ENCODE data around the gene XYLT1.
A peak's percentile ranks its signal among the peaks of the same experiment; 100 is the strongest.
"Not testable (repeated sequence)": the region's sequence is repeated elsewhere in the genome, so short reads cannot be mapped to it uniquely, and the experiment has no call there.

XYLT1 gene

DNA sequence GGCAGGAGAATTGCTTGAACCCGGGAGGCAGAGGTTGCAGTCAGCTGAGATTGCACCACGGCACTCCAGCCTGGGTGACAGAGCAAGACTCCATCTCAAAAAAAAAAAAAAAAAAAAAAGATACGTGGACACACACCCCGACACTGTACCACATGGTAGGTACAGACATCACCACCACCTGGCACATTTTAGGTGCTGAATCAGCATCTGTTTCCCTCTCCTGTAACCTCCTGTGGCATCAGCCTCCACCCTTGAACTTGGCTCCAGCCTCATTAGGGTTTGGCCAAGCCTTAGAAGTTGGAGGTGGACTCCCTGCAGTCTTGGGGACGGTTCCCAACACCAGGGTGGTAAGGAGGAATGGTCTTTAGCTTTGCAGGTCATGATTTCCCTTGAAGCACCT is 46.0 kb downstream of the XYLT1 start:
- DNase-seq = no peak

DNA sequence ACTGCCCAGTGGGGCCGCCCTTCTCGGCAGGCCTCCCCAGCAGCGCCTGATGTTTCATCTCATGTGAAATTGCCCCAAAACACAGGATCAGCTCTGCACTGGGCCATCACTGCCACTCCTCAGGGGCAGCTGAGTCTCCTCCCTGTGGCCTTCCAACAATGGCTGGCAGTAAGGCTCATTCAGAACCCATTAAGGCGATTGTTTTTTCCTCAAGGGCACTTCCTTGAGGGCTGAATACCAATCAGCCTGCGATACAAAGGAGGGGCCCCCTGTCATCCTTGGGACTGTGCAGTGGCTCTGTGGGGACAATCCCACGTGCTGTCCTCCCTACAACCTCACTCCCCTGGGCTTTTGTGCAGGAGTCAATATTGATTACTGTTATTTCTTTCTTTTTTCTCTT is 47.5 kb downstream of the XYLT1 start:
- peak; percentile 57 for DNase-seq

DNA sequence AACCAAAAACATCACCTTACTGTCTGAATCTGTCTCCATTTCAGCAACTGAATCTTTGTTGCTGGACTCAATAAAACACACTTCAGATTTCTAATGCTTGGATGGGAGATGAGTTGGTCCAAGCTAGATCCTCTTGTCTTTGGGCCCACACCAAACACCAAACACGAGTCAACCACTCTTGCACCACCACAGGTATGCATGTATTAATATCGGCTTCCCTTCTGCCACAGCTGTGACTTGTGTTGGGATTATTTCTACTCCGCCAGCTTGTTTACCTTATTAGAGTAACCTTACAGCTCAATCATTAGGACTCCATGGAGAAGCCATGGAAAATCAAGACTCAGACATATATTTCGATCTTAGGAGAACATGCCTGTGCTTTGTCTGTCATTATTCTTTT is 49.9 kb downstream of the XYLT1 start:
- no peak for DNase-seq

DNA sequence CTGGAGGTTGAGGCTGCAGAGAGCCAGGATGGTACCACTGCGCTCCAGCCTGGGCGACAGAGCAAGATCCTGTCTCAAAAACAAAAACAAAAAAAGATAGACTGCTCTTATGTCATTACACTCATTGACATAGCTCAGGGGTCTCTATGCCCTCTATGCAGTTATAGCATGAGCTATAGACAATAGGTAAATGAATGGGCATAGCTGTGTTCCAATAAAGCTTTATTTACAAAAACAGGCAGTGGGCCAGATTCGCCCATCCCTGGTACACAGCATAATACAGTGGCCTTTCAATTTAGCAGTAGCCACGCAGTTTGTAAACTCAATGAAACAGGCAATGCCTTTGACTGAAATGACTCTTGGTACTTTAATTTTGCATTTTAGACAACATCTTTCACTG is 51.5 kb downstream of the XYLT1 start:
- no peak for DNase-seq

DNA sequence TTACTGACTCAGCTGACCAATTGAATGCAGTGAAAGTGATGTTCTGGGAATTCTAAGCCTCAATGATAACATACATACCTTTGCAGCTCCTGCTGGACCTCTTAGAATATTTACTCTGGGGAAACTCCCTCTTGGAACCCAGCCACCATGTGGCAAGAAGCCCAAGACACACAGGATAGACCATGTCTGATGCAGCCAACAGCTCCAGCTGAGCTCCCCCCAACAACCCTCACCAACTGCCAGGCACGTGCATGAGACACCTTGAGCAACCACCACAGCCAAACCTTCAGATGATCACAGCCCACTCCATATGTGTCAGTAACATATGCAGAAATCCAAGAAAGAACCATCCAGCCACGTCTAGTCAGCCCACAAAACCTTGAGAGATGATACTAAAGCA is 53.0 kb downstream of the XYLT1 start:
- no peak for DNase-seq

DNA sequence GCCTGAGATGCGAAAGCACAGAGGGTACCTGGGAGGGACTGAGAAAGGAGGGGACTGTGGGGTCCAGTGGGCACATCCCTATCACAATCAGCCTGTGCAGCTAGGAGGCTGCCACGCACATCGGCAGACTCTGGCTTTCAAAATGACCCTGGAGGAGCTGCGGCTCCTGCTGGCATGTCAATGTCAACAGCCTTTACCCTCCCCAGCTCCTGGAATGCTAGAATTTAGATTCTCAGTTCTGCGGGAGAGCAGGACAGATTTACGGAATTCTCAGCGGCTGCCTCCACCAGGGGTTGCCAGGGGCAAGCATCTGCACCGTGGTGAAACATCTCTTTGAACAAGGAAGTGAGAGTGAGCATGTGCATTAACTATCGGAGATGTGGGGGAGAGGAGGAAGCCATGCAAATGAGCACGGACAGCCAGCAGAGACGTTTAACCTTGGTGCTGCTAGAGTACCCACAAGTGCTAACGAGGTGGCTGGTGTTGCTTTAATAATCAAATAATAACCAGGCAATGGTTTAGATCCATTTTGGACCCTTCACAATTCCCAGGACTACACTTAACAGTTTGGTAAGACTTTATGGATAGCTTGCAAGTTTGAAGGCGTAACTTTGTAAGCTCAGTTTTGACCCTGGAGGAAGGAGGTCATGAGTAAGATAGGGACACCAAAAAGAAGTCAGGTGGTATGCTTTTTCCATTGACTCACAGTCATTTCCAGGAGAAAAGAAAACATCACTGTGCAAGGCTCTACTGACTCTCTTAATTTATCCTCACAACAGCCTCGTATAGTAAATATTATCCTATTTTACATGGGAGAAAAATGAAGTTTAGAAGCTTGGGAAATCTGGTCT is 54.1 kb downstream of the XYLT1 start:
- DNase-seq = peak; percentile 67

DNA sequence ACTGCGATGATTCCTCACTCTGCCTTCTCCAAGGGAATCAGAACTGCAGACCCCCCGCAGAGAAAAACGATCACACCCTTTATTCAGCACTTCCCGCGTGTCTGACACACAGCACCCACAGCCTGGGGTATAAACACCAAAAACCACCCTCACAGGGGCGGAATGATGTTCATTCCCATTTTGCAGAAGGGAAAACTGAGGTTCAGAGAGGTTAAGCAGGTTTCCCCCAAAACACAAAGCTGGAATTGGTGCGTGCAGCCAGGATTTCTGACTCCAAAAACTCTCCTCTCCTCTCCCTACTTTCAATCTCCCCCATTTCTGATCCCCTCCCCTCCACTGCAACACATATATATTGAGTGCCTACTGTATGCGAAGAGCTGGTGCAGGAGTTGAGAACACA is 55.8 kb downstream of the XYLT1 start:
- no peak for DNase-seq

DNA sequence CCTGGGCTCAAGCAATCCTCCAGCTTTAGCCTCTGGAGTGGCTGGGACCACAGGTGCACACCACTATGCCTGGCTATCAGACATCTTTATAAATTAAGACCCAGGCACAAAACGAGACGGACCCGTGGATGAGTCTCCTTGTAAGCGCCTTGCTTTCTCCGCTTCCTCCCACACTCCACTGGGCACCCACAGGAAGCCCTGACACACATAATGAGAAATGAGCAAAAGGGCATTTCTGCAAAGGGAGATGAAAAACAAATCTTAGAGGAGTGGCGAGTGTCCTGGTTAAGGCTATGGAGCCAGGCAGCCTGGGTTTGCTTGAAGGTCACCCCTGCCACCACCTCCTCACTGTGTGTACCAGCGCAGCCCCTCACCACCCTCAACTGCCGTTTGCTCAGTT is 56.3 kb downstream of the XYLT1 start:
- DNase-seq = no peak

DNA sequence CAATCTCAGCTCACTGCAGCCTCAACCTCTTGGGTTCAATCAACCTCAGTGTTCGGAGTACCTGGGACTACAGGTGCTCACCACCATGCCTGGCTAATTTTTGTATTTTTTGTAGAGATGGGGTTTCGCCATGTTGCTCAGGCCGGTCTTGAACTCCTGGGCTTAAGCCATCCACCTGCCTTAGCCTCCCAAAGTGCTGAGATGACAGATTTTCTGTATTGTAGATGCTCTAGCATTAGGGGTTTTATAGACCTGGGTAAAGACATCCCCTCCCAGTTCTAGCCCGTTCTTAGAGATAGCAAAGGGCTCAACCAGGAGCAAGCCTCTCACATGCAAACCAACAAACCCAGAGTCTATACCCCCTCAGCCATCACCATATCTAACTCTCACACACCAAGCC is 57.3 kb downstream of the XYLT1 start:
- DNase-seq = no peak

DNA sequence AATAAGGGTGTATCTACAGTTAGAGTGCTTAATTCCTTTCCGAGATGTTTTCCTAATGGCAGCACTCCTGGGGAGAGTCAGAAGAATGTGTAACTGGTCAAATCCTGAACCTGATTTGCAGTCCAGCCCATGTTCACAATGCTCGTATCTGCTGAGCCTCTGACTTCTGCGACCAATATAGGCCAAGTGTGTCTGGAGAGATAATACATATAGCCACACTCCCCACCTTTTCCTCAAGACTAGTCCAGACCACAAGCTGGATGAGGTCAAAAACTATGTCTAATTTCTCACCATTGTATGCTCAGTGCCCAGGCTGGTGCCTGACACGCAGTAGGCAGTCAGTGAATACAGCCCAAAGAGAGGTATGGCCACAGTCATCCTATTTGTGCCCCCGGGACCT is 58.0 kb downstream of the XYLT1 start:
- DNase-seq = no peak

DNA sequence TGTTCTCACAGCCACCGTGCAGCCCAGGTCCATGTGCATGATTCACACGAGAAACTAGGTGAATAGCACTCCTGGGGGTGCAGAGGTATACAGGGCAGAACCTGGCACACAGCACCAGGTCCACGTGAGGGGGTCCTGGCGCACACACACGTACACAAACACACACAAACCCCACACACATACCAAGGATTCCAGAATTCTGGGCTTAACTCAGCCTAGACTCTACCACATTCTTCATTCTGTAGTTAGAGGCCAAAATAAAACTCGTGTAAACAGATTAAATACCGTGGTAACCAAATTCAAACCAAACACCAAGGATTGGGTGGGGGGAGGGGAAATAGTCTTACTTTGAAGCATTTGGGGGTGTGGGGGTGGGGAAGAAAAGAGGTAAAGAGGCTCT is 58.5 kb downstream of the XYLT1 start:
- DNase-seq = no peak

DNA sequence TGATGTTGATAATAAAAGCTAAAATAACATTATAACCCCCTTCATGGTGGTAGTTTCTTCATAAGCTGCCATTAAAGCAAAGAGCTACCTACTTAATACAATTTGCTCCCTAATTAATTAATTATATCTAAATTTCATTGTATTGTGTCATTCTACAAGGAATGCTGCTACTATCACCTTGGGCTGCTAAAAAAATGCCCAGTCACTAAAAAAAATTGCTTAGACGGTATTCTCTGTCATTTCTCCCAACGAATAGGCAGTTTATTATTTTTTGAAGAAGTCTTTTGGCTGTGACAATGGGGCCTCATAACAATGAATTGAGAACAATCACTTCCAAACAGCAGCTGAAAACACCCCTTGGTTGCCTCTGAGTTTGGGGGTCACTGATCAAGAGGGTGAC is 59.5 kb downstream of the XYLT1 start:
- no peak for DNase-seq

DNA sequence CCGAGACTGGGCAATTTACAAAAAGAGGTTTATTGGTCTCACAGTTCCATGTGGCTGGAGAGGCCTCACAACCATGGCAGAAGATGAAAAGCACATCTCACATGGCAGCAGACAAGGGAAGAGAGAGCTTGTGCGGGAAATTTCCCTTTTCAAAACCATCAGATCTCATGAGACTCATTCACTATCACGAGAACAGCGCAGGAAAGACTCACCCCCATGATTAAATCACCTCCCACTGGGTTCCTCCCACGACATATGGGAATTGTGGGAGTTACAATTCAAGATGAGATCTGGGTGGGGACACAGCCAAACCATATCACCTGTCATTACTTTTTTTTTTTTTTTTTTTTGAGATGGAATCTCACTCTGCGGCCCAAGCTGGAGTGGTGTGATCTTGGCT is 60.4 kb downstream of the XYLT1 start:
- not testable (repeated sequence) for DNase-seq

DNA sequence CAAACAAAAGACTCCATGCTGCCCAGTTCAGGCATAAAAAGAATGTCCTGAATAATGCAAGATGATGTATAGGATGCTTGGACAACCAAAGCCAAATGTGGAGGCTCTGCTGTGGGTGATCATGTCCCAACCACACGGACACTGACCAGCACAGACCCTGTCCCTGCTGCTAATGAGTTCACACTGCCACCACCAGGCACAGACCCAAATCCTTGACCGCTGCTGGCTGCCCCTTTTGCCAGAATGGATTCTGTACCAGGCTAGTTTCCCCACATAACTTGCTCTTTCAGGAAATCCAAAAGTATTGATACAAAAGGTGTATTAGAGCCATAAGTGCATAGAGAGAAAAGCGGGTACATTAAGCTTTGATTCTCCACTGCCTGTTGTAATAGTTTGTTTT is 60.9 kb downstream of the XYLT1 start:
- no peak for DNase-seq

DNA sequence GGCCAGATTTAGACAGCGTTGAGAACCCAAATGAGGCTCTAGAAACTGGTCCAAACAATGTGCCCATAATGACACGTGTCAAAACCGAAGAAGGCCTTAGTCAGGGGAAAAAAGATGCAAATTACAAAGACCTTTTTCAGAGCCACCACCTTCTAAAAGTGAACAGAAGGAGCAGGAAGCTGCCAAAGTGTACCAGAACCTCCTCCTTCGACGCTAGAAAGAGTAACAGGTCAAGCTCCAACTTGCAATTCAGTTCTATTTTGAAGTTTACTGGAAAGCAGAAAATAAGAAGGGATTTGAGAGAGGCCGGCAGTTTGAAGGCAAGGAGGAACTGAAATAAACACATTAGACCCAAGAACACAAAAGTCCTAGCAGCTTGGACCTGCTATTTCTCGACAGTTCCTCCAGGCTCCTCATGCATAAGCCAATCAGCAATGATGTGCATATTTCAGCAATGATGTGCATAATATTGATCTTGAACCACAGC is 61.8 kb downstream of the XYLT1 start:
- DNase-seq = no peak

DNA sequence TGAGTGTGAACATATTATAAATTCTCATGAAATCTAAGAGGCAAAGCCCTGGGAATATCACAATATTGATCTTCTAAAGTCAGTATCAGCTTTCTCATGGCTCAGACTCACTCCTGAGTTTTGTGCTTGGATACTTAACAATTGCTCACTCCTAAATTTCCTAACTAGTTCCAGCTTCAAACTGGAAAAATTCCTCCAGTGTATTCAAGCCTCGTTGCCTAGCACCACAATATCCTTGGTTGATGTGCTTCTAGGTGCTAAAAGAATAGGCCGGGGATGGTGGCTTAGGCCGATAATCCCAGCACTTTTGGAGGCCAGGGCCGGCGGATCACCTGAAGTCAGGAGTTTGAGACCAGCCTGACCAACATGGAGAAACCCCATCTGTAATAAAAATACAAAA is 62.5 kb downstream of the XYLT1 start:
- no peak for DNase-seq

DNA sequence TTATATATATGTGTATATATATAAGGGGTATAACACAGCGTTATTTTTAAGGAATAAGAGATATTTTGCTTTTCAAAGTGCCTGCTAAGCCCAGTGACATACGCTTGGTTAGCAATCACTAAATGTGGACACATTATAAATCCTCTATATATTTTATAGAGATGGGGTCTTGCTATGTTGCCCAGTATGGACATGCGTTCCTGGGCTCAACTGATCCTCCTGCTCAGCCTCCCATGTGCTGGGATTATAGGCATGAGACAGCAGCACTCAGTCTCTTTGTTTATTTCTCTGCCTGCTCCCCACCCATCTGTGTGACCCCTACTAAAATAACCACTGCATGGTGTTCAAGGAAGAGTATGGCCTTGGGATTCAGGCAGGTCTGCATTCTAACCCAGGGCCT is 63.4 kb downstream of the XYLT1 start:
- DNase-seq = no peak

DNA sequence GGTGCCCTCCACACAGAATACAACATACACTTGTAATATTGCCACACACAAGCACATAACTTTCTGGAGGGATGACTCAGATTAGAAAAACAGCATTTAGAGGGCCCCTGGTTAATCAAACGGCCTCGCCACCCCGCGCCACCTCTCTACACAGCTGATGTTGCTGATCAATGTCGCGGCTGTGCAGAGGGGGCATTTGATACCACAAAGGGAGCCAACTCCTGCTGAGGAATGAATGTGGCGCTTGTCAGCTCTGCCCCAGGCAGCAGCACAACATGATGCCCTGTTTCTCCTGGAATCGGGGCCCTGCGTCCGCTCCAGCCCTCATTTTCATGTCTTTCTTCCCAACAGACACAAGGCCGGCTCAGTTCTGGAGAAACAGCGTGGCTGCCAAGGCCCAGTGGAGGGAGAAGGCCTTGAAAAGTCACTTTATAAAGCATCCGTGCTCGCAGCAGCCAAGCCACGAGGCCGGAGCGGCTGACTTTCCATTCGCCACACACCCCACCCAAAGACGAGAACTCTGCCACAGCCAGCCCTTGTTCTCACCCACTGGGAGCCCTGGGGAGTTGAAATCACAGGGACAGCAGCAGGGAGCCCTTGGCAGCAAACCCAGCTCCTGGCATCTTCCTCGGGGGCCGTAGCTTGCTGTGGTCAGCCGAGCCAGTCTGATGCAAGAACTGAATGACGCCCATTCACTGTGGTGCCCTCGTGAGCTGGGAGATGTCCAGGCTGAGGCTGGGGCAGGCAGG is 65.6 kb downstream of the XYLT1 start:
- DNase-seq = peak; percentile 38

DNA sequence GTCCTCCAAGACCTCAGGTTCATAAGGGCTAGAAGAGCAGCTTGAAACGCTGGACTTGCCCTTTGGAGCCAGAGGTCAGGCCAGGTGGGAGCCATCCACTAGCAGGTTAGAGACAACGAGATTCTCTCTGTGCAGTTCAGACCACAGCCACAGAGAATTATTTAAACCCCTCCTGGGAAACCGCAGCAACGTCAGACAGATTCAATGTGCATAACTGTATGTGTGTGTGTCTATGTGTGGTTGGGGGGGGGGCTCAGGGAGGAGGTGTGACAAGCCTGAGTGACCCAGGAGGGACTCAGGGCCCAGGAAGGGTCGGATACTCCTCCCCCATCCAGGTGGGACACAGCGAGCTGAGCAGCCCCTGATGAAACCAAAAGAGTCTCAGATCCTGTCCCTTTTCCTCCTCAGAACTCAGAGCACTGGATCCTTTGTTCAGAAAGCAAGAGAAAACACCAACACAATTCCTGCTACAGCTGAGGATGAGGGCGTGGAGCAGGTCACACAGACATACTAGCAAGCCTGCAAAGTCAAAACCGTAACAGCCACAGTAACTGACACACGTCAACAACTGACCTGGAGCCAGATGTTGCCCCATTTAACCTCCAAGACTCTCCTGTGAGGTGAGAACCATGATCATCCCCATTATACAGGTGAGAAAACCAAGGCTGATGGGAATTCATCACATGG is 66.8 kb downstream of the XYLT1 start:
- DNase-seq = no peak

DNA sequence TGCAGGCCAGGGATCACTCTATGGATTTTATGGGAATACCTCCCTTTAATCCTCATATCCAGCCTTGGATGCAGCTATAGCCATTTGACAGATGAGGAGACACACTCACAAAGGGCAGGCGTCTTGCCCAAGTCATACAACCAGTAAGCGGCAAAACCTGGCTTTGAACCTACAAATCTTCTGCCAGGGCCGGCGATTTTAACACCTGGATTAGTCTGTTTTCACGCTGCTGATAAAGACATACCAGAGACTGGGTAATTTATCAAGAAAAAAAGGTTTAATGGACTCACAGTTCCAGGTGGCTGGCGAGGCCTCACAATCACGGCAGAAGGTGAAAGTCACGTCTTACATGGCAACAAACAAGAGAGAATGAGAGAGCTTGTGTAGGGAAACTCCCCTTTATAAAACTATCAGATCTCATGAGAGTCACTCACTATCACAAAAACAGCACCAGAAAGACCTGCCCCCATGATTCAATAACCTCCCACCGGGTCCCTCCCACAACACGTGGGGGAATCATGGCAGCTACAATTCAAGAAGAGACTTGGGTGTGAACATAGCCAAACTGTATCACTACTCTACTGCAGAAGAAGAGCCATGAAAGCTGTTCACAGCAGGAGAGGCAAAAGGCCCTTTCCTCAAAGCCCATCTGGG is 67.5 kb downstream of the XYLT1 start:
- no peak for DNase-seq

DNA sequence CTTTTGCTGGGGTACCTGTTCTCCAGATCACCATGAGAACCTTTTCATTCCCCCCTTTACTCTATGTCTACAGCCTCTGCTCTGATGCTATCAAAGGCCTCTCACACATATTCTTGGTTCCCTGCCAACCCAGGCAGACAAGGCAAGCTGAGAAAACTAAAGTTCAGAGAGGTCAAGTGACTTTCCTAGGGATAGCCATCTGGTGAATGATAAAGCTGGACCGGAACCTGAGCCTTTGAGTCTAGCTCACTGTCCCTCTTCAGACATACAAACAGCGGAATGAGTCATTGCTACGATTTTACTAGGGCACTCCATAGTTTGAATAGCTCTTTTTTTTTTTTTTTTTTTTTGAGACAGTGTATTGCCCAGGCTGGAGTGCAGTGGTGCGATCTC is 73.3 kb downstream of the XYLT1 start:
- no peak for DNase-seq

DNA sequence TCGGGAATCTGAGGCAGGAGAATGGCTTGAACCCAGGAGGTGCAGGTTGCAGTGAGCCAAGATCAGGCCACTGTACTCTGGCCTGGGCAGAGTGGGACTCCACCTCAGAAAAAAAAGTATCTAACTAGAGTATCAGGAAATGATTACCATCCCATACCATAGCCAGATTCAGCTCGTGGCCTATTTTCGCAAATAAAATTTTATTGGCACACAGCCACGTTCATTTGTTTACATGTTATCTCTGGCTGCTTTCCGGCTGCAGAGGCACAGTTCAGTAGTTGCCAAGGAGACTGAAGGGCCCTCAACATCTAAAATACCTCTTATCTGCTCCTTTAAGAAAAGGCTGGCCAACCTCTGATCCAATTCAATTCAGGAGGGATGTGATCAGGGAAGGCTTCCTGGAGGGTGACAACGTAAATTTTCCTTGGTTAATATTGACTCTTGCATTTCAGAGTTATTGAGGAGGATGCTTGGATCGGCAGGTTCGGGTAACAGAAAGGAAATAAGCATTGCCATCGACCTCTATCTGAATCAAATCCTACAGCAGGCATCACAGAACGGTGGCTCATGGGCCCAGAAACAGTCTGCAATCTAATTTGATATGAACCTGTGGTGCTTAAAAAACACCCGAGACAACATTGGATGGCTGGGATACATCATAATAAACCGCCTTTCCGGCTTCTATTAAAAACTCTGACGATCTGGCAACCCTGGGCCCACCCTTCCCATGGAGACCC is 73.8 kb downstream of the XYLT1 start:
- DNase-seq = no peak

Data from retina (tissue), 1 donor.